Measurements from ENCODE around the gene MANSC1. TPM values are rescaled to one million over a fixed set of nuclear protein-coding genes. Genes with fewer than 3 reads are reported as not detected.

Gene MANSC1
- total and polyA plus RNA-seq, 12 donors = 4.7 to 13.3 (median 10.3) TPM

- peaks cover 0 to 35% (median 9%) of the 10 kb centered on the region in 9 donors for H3K4me1 ChIP-seq
- H3K27ac ChIP-seq = peak overlapping the region in 1 of 10 donors; percentile 10
- H3K36me3 ChIP-seq = peaks cover 0 to 23% (median 0%) of the 10 kb centered on the region in 9 donors
- H3K4me3 ChIP-seq = no peak overlapping the region
- no peaks in the 10 kb centered on the region for H3K9me3 ChIP-seq
- DNase-seq (no peak), ATAC-seq (peak in 7 of 8 donors; percentile 65 to 89 (median 80))
- no peaks in the 10 kb centered on the region for H3K27me3 ChIP-seq
- 79 to 80% methylated on average over 12 of the region's 12 CpGs for WGBS, 2 donors
- intact Hi-C loops (cut with DNase I) = loop anchor here (1.0 to 10.0 kb wide), 13 partner anchors 185 to 358 kb away; partner anchors contain the start of genes DUSP16 (in 5 of the 10) and GPR19 (in 2 of the 10)
- TF ChIP-seq CTCF (IDR thresholded peaks at IDR 0.05) = peak; percentile 51 to 86 (median 75)
These were observed 26.8 kb upstream of the MANSC1 start for GRCh38 chr12:12376646-12377448.

- 91 to 95% methylated on average over 4 of the region's 4 CpGs for WGBS, 2 donors
These were observed 23.1 kb upstream of the MANSC1 start for GRCh38 chr12:12372946-12373722.

GRCh38 chr12:12367482-12367998, 17.5 kb upstream of the MANSC1 start:
- Histone ChIP-seq H3K27me3 (no peaks in the 10 kb centered on the region), H3K27ac (no peak overlapping the region), H3K4me1 (peaks cover 0 to 11% (median 0%) of the 10 kb centered on the region in 9 donors), H3K36me3 (peaks cover 0 to 70% (median 7%) of the 10 kb centered on the region in 9 donors), H3K4me3 (no peak overlapping the region), H3K9me3 (no peaks in the 10 kb centered on the region)
- WGBS, 2 donors = 95 to 97% methylated on average over 4 of the region's 4 CpGs
- intact Hi-C loops (cut with DNase I) = no loop called here
- DNase-seq (no peak), ATAC-seq (no peak)
- TF ChIP-seq CTCF (IDR thresholded peaks at IDR 0.05) = no peak

More at GRCh38 chr12:12372946-12373722, 23.1 kb upstream of the MANSC1 start:
- intact Hi-C loops (cut with DNase I) = loop anchor here in 4 of 10 donors (5.0 to 10.0 kb wide), 4 partner anchors 194 to 362 kb away; no protein-coding TSS in a partner anchor
- Histone ChIP-seq H3K4me3 (no peak overlapping the region), H3K9me3 (no peaks in the 10 kb centered on the region), H3K27me3 (no peaks in the 10 kb centered on the region), H3K36me3 (peaks cover 0 to 42% (median 0%) of the 10 kb centered on the region in 9 donors), H3K4me1 (peaks cover 0 to 9% (median 0%) of the 10 kb centered on the region in 9 donors), H3K27ac (no peak overlapping the region)
- TF ChIP-seq CTCF (IDR thresholded peaks at IDR 0.05) = no peak
- ATAC-seq = no peak
- no peak for DNase-seq

All from heart right ventricle (tissue), 16 donors.